ENCODE data around the gene TRERF1. TPM values are rescaled to one million over a fixed set of nuclear protein-coding genes. Genes with fewer than 3 reads are reported as not detected.

The TRERF1 gene
- total and polyA plus RNA-seq, 2 of the 4 experiments (the other 2 are of a cell fraction): 6.3 to 9.9 TPM

DNA sequence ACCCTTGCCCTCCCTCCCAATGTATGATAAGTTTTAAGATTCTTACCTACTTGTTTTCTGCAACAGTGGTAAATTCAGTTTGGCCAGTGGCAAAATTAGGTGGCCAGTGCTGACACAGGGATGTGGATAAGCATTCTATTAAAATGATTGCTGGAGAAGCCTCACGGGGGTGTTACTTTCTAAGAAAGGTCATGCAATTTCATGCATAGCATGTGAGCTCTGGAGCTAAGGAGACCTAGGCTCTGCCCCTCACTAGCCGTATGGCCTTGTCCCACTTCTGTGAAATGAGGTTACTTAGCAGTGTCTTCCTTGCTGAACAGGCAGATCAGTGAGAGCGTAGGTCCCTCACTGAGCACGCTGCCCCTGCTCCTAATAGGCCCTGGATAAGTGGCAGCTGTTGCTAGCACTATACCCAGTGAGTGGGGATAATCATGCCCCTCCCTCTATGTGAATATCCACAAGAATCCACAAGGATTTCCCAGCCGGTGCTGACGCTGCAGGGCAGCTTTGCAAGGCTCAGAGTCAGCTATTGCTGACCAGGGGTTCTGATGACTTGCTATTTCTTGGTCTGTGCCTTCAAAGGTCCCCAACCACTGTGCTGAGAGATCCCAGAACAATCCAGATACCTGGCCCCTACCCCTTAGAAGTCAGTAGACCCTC, 147.5 kb downstream of the TRERF1 start:
- H3K4me3 ChIP-seq (ENCODE audit: insufficient read depth, low read depth, low read length): no peak overlapping the region
- H4K5ac ChIP-seq (ENCODE audit: low read depth, low read length): peak overlapping the region; percentile 30; the same call in 1 of the 2 replicates
- H3K79me1 ChIP-seq (ENCODE audit: low read depth in 1 of 2, low read length in 2 of 2): peaks cover 51 to 85% of the 10 kb centered on the region in 2 experiments
- H4K91ac ChIP-seq (ENCODE audit: insufficient read depth, low read depth, low read length): no peak overlapping the region
- ChIA-PET CTCF (no interaction called here), POLR2A (ENCODE audit: unreplicated experiment) (no interaction called here)
- no peak overlapping the region; the same call in 1 of the 2 replicates for H2BK120ac ChIP-seq (ENCODE audit: low read depth, low read length)
- no peak overlapping the region; the same call in 2 of the 3 replicates for H2BK15ac ChIP-seq (ENCODE audit: low read depth, low read length)
- H3K4me2 ChIP-seq (ENCODE audit: low read depth, low read length): peak overlapping the region; percentile 3; the same call in 1 of the 2 replicates
- no peak overlapping the region for H4K8ac ChIP-seq (ENCODE audit: low read depth in 2 of 2, low read length in 2 of 2)
- peaks cover 9% of the 10 kb centered on the region for H3K36me3 ChIP-seq (ENCODE audit: control insufficient read depth, insufficient read depth, low read length)
- H2AK5ac ChIP-seq (ENCODE audit: low read depth, low read length): peak overlapping the region; percentile 44; the same call in 1 of the 2 replicates
- no peak overlapping the region for H2AFZ ChIP-seq (replicated peaks; ENCODE audit: low read length, poor library complexity)
- no peaks in the 10 kb centered on the region; the same call in 1 of the 2 replicates for H4K20me1 ChIP-seq (ENCODE audit: insufficient read depth, low read length)
- intact Hi-C loops (cut with micrococcal nuclease): no loop called here
- H3K4ac ChIP-seq (ENCODE audit: low read depth, low read length): peak overlapping the region; percentile 26
- no peak overlapping the region for H2AK9ac ChIP-seq (replicated peaks; ENCODE audit: low read depth, low read length, poor library complexity)
- DNase-seq (peak; percentile 31), ATAC-seq (ENCODE audit: low read depth) (peak; percentile 79)
- H3K9me1 ChIP-seq (ENCODE audit: insufficient read depth, low read length): peaks cover 18% of the 10 kb centered on the region
- TF ChIP-seq MAFK (IDR thresholded peaks at IDR 0.05; ENCODE audit: low read depth, low read length) (0 out of 2 replicates have a peak, but pooled peaks have one; percentile 23), RFX5 (IDR thresholded peaks at IDR 0.05; ENCODE audit: low read depth, low read length) (no peak)
- no peak overlapping the region for H3K9ac ChIP-seq (ENCODE audit: low read depth, low read length)
- no peaks in the 10 kb centered on the region for H3K27me3 ChIP-seq (ENCODE audit: control insufficient read depth, insufficient read depth, low read length)
- H3K9me3 ChIP-seq (ENCODE audit: control insufficient read depth, insufficient read depth, low read length): no peaks in the 10 kb centered on the region
- H3K14ac ChIP-seq (replicated peaks; ENCODE audit: low read depth, low read length): no peak overlapping the region
- H3K56ac ChIP-seq (ENCODE audit: extremely low read depth, insufficient read depth, low read length): no peak overlapping the region
- no peak overlapping the region for H3K18ac ChIP-seq (ENCODE audit: low read depth, low read length)
- H3K23ac ChIP-seq (ENCODE audit: low read depth, low read length): 0 out of 2 replicates have a peak overlapping the region, but pooled peaks have one; percentile 24
- H3K27ac ChIP-seq (ENCODE audit: insufficient read depth, low read length): no peak overlapping the region
- BruUV-seq (replicated peaks): no TSS peak
- no peak overlapping the region for H2BK5ac ChIP-seq (ENCODE audit: low read depth, low read length, poor library complexity, severe bottlenecking)
- peaks cover 23% of the 10 kb centered on the region for H3K4me1 ChIP-seq (ENCODE audit: control insufficient read depth, insufficient read depth, low read length)
- in situ Hi-C loops (cut with MboI; ENCODE audit: low sequenced_read_pairs): no loop called here
- WGBS, 2 experiments (ENCODE audit: extremely low coverage in 2 of 2, insufficient read length in 1 of 2): 42% methylated on average over 2 of the region's 6 CpGs; no CpG with 5 or more reads in 1 of the 2 experiments
- H2BK20ac ChIP-seq (ENCODE audit: low read depth, low read length): no peak overlapping the region
- dilution Hi-C loops (cut with HindIII; ENCODE audit: low sequenced_read_pairs, unreplicated experiment): no loop called here

Measured in IMR-90 (cell line).